HG03196 (cell line): Measurements from ENCODE around the gene MYOF.
"Not testable (repeated sequence)": the region's sequence is repeated elsewhere in the genome, so short reads cannot be mapped to it uniquely, and the experiment has no call there.

ENCODE experiments used
- ATAC-seq: cut with Tn5 transposase; IDR thresholded peaks from one replicate; pipeline ENCODE4 v1.9.1; 2021; ENCODE audit not compliant: unreplicated experiment

The MYOF gene

DNA sequence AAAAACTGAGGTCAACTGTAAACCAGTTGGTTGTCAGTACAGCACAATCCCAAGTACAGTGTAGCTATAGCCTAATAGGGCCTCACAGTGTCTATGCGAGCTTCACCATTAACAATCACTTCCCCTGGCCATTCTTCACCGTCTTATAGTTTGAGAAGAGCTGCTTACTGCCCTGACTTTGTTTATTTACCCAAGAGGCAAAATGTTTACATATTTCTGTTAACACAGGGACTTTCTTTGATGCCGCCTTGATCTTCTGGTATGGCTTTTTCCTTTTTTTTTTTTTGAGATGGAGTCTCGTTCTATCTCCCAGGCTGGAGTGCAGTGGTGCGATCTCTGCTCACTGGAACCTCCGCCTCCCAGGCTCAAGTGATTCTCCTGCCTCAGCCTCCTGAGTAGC lies 3.3 kb downstream of the MYOF start:
- ATAC-seq, result no peak

DNA sequence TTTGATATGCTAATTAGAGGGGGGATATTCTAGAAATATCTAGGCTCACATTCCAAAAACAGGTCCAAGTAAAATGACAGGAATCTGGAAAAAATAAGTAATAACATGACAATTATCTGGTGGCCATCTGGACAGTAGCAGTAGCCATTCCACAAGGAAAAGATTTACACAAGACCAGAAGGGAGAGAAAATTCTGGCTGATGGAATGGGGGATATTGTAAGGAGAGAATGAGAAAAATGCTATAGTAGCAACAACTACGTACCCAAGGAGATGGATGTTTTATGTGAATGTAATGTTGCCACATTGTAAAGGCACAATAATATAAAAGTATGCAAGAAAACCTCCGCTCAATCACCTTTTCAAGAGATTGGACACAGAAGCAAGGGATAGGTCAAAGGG lies 5.4 kb downstream of the MYOF start:
- ATAC-seq, result no peak

DNA sequence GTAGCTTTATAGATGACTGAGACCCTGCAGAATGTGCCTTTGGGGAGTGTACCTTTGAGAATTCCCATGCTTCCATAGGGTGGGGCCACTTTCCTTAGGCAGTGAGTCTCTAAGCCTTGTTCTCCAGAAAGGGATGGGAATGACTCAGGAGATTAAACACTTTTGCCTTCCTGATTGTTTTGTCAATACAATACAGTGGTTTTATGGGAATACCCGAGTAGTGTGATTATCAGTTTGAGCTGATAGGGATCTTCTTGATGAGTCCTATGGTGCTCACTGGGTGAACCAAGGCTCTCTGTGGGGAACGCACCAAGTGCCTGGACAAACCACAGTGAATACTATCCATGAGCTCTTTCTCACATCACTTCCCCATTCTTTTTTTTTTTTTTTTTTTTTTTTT lies 6.3 kb downstream of the MYOF start:
- no peak for ATAC-seq

DNA sequence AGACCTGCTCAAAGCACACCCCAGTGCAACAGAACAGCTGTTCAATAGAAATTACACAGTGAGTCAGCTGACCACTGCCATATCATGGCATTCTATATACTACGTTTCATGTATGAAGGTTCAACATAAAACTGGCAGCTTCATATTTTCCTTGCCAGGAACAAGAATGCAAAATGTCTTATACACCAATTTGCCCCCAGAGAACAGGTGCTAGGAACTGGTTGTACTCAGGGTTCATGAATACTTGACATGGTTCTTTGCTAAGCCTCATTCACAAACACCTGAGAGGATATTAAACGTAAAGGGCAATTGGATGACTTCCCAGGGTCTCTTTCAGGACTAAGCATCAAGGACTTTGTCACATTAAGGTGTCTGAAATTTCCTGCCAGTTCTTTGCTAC lies 6.9 kb downstream of the MYOF start:
- ATAC-seq, result no peak

DNA sequence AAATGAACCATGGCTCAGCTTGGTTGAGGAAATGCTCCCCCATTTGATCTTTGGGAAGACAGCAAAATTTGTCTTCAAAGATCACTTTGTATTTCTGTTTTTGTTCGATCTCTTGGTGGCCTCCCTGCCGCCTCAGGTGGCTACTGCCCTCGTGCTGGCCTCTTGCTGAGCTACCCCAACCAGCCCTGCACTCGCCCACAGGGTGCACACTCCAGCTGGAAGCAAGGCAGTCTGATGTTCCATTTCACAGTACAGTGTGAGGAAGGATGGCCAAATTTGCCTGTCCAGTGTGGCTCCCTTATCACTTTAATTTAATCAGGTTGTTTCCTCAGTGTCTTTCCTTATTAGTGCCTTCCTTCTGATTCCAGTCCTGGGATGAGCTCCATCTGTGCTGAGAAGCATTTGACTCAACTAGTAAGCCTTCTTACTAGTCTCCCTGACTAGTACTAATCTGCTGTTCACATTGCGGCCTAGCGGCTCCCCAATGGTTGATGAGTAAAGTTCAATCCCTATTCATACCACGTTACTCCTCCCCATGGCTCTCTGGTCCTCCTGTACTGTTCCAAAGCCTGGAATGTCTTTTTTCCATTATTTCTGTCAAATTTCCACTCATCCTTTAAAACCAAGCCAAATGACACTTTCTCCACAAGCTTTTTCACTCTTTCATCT lies 8.2 kb downstream of the MYOF start:
- no peak for ATAC-seq

DNA sequence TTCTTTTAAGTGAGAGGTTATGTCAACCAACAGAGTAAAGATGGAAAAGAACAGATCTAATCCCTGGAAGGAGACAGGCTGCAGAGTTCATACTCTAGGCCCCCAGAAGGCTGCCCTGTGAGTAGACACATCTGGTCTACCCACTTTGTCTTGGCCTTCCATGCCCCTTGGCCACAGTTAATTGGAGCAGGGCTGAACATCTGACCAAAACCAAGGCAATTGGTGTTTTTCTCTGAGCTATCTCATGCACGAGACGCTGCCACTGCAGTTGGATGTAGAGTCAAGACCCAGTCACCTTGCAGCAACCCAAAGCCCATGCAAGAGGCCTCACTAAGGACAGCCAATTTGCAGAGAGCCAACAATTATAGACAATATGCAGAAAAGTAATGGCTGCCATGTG lies 9.0 kb downstream of the MYOF start:
- no peak for ATAC-seq

DNA sequence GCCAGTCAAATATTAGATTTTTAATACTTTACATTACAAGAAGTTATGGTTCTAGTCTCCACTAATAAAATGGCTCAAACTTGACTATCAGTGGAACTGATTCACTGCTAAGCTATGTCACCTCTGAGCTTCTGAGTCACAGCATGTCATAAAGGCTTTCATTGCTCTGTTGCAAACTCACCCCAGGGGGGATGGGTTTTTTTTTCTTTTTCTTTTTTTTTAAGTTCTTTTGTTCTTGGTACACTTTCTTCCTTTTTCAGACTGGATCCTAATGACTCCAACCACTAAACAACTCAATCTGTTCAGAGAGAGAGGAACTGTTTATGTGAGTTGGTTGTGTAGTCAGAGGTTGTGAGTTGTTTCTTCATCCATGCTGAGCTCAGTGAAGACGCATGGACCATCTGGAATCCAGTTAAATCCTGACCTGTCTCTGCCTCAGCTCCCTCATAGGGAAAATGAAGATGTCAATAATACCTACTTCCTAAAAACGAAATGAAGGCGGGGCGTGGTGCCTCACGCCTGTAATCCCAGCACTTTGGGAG lies 11.0 kb downstream of the MYOF start:
- no peak for ATAC-seq

DNA sequence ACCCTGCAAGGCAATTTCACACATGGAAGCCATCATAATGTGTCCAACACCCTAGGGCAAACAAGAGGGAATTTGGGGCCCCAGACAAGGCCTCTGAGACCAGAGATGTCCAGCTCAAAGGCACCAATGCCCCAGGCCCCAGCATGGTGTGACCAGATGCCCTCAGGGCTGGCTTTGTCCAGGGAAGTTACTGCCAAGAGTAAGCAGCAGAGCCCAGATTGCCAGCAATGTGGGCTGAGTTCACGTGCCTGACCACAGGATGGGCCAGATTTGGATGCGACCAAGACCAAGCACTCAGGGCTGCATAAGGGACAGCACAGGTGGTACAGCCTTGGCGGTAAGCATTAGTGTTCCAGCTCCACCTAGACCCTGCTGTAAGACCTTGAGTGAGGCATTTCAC lies 12.7 kb downstream of the MYOF start:
- no peak for ATAC-seq

DNA sequence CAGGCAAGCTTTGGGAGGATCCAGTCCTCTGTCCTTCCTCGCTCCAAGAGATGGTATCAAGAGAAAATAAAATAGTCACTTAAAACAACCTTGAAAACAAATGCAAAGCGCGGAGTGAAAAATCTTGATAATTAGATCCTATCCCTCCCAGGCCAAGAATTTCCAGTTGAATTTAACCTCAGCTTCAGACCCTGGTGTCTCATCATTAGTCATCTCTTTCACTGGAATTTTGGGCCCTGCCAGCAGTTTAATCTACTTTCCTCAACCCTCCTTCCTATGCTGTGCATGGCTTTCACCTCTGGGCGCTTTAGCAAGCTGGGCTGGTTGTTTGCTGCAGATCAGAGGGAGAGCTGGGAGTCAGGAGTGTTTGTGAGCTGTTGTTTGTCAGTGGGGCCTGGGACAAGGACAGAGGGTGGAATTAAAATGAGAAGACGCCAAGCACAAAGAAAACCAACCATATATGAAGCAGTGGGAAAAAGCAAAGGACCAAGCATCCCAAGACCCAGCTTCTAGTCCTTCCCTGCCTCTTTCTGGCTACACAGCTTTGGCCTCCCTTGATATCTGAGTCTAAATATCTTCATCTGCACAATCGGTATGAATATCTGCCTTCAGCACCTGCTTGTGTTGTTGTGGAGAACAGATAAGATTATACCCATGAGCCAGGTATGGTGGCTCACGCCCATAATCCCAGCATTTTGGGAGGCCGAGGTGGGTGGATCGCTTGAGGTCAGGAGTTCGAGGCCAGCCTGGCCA lies 13.5 kb downstream of the MYOF start:
- no peak for ATAC-seq

DNA sequence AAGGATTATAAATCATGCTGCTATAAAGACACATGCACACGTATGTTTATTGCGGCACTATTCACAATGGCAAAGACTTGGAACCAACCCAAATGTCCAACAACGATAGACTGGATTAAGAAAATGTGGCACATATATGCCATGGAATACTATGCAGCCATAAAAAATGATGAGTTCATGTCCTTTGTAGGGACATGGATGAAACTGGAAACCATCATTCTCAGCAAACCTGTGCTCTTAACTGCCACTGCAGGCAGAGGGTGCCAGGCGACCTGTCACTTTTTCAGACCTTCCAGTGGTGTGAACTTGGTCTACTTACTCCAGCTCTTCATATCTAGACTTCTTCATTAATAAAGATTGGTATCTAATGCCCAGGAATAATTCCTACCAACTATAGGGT lies 14.5 kb downstream of the MYOF start:
- not testable (repeated sequence) for ATAC-seq

DNA sequence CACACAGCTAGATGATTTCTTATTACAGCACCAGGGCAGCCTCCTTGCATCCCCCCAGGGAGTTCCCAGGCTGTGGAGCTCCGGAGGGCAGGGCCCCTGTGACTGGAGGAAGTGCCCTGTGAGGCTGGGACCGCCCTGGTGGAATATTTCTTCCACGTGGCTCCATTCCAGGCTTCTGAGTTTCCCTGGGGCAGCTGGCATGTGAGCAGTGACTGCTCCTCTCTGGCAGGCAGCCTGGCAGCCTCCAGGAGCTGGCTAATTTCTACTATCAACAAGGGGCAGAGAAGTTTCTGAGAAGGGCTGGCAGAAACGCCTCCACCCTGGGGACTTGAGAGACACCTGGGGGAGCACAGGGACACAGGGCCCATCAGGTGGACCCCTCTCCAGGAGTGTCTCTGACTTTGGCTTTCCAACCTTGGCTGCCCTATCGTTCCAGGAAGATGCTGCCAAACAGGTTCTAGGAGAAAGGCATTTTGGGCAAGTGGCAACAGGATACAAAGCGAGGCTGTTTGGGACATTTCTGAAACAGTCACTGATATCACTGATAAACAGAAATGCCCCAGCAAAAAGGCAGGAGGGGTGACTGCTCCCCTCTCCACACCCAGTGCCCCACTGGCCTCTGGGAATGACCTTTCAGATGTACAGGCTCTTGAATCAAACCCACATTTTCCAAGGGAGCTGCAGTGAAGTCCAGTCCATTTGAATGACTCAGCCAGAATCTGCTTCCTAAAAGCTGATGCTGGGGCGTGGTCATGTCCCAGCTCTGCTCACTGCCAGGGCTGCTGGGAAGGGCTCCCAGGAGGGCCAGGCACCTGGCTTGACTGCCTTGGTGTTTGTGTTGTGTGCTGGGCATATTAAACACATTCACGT lies 16.1 kb downstream of the MYOF start:
- ATAC-seq, result no peak

DNA sequence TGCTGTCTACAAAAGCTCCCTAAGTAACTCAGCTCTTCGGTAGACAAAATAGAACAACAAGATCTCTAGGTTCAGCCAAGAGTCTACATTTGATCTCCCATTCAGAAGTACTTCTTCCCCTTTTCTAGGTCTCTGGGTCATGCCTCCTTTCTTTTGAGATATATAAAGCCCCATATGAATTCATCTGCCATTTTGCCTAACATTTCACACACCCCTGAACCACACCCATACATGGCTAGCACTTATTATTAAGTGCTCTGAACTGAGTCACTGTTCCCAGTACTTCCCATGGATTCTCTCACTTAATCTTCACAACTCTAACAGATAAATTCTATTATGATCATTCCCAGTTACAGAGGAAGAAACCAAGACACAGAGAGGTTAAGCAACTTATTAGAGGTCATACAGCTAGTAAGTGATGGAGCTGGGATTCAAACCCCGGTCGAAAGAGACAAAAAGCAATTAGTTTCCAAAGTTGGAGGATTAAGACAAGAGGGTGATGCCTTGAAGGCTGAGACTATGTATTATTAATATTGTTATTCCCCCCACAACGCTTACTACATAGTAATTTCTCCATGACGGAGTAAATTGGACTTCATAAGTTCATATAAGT lies 17.3 kb downstream of the MYOF start:
- ATAC-seq, result no peak

DNA sequence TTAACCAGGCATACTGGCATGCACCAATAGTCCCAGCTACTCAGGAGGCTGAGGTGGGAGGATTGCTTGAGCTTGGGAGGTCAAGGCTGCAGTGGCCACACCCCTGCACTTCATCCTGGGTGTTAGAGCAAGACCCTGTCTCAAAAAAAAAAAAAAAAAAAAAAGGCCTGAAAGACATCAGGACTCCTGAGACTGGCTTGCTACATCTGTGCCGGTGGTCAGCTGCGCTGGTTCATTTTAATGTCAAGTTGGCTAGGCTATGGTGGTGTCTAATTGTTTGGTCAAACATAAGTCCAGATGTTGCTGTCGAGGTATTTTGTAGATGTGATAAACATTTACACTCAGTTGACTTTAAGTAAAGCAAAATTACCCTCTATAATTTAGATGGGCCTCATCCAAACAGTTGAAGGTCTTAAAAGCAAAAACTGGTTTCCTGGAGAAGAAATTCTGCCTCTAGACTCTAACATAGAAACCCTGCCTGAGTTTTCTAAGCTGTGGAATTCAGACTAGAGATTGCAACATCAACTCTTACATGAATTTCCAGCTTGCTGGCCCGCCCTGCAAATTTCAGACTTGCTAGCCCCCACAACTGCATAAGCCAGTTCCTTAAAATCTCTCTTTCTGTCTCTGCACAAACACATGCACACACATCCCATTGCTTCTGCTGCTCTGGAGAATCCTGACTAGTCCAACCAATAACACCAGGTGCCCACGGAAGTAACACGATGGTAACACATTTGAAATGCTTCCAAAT lies 18.2 kb downstream of the MYOF start:
- ATAC-seq, result no peak

DNA sequence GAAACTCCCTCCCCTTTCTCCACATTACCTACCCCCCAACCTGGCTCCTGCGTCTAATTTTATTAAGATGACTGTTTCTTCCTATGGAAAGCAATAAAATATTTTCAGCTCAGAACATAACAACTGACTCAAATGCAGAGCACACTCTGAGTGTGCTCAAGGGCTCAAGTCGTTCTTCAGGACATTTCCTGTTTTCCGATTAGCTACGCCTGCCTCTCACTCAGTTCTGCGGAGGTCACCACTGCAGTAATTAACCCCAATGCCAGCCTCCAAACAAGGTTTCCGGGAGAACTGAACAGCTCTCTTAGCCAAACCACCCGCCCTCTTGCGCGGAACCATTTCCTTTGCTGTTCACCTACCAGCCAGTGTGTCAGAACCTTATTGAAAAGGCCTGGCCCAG lies 19.3 kb downstream of the MYOF start:
- no peak for ATAC-seq

DNA sequence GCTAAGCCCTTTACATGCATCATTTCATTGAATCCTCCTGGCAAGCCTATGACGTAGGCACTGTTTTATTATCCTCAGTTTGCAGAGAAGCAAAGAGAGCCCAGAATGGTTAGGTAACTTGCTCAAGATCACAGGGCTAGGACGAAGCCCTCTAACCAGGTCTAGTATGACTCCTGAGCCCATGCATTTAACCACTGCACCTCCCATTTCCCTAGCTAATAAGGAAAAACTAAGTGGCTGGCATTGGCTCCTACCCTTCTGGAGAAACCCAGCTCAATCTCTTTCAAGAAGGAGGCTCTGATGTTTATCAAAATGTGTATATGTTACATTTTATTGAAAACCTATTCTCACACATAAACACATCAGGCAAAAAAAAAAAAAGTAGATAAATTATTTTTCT lies 19.8 kb downstream of the MYOF start:
- no peak for ATAC-seq

DNA sequence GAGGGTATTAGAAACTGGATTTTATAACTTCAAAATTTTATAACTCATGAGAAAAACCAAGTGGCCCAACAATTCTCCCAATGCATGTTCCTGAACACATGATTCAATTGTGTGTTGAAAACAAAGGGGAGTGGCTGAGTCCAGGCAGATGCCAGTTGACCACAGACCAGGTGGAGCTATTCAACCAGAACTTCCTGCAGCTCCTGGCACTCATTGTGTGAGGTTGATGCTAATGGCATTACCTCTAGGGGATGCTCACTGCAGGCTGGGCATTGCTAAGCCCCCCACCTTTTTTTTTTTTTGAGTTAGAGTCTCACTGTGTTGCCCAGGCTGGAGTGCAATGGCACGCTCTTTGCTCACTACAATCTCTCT lies 20.3 kb downstream of the MYOF start:
- no peak for ATAC-seq

DNA sequence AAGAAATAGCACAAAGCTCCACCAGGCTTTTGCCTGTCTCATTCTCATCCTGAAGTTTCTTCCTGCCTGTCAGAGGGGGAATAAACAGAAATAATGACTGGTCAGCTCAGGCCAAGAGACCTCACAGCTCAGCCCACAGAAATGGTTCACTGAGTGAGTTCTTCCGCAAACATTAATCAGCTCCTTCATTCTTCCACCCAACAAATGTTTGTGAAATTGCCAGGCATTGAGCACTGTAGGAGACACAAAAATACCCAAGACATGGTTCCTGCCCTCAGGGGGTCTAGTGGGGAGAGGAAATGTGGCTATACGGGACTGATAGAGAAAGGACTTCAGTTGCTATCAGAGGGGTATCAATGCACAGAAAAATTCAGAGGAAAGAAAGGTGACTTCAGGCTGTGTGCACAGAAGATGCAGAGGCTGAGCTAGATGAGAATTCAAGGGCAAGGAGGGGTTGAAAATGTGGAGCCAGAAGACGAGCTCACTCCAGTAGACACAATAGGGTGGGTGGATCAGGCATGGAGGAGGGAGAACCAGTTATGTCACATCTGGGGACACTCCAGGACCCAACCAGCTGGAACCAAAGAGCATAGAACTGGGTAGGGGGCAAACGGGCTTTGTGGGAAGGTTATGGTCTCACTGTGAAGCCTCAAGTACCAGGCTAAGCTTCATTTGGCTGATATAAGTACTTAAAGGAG lies 20.9 kb downstream of the MYOF start:
- no peak for ATAC-seq

DNA sequence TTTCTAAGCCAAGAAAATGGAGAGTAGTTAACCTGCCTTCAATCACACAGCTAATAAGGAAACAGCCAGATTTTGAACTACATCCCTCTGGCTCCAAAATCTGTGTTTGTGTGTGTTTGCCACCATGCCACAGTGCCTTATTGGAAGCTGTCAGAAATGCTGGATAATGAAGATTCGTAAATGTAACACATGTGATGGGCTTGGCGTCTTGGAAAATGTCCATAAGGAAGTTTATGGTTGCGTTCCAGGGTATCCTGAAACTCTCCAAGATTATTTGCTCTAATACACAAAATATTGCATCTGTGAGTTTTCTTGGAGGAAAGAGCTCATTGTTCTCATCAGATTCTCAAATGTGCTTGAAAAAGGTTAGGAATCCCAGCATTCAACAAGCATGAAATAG lies 22.7 kb downstream of the MYOF start:
- no peak for ATAC-seq

DNA sequence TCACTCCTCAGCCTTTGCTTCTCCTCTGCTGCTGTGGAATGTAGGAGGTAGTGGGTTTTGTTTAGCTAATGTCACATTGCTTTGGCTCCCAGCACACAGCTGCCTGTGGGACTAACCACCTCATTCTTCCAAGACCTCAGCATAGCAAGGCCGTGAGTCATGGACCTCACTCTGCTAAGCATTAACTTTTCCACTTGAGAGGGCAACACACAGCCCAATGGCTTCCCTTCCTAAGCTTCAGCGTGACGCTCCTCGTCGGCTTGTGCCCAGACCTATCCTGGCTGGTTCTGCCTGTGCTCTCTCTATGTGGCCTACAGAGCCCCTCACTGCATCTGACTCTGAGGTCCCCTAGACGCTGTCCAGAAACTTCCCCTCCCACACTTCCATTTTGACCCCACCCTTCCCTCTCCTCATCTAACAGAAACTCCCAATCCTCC lies 23.3 kb downstream of the MYOF start:
- no peak for ATAC-seq

DNA sequence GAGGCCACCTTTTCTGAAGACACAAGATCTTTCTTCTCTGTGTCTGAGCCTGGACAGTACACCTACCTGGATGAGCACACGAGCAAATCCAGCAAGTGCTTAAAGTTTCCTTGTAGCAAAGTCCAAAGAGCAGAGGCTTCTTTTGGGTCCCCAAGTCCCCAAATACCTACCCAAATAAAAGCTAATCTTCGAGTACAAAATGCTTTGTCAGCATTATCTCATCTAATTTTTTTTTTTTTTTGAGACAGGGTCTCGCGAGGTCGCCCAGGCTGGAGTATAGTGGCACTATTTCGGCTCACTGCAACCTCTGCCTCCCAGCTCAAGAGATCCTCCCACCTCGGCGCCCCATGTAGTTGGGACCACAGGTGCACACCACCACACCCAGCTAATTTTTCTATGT lies 24.6 kb downstream of the MYOF start:
- ATAC-seq, result no peak
